Suprapubic skin (tissue), 3 donors: ENCODE measurements around the gene STX16.

ENCODE experiments used
- POLR2AphosphoS5 ChIP-seq, 3 donors: sonication (generic); formaldehyde crosslinking; IDR thresholded peaks; one replicate each; pipeline ENCODE4 v1.6.1; 2017; ENCODE audit warnings: antibody characterized with exemption in 3 of 3
- TF ChIP-seq, protein P1 (sequence below), 2 donors: fragments of 200-600 bp in 1 of 2; fragments of 450-650 bp in 1 of 2; sonication (generic) in 1 of 2; IDR thresholded peaks; one replicate each; pipeline ENCODE4 v1.5.1; 2016 to 2019; ENCODE audit warnings: antibody characterized with exemption in 2 of 2, mild to moderate bottlenecking in 1 of 2, moderate library complexity in 1 of 2

DNA sequence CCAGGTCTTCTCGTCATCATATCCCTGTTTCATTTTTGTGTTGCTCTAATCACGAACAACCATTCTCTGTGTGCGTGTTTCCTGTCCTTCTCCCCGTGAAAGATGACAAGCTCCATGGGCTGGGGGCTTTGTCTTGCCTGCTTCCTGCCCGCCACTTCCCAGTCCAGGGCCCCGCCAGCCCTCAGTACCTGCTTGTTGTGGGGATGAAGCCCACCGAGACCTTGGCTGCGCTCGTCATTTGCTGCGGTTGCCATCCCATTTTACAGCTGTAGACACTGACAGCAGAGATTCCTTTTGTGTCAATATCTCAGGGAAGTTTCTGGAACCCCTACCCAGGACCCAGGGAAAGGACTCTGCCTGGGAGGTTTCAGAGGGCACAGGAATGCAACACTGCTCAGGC lies 40.3 kb upstream of the STX16 start:
- TF ChIP-seq, protein P1, sequence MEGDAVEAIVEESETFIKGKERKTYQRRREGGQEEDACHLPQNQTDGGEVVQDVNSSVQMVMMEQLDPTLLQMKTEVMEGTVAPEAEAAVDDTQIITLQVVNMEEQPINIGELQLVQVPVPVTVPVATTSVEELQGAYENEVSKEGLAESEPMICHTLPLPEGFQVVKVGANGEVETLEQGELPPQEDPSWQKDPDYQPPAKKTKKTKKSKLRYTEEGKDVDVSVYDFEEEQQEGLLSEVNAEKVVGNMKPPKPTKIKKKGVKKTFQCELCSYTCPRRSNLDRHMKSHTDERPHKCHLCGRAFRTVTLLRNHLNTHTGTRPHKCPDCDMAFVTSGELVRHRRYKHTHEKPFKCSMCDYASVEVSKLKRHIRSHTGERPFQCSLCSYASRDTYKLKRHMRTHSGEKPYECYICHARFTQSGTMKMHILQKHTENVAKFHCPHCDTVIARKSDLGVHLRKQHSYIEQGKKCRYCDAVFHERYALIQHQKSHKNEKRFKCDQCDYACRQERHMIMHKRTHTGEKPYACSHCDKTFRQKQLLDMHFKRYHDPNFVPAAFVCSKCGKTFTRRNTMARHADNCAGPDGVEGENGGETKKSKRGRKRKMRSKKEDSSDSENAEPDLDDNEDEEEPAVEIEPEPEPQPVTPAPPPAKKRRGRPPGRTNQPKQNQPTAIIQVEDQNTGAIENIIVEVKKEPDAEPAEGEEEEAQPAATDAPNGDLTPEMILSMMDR (IDR thresholded peaks at IDR 0.05) = no peak
- TF ChIP-seq POLR2AphosphoS5 (IDR thresholded peaks at IDR 0.05) = no peak
